GM06990 (cell line): ENCODE data around the gene EEF2K.

Experiments used
- DNase-seq: peaks from one replicate; pipeline ENCODE4 v3.0.0-alpha.2; 2011; ENCODE audit not compliant: insufficient read length; ENCODE audit errors: extremely low read depth
- H3K27me3 ChIP-seq: replicated peaks from 2 replicates; pipeline ENCODE4 v1.6.0; 2011; ENCODE audit warnings: low read length; ENCODE audit not compliant: control insufficient read depth, insufficient read depth
- H3K36me3 ChIP-seq: 2 replicates; pipeline ENCODE4 v1.5.1; 2011; ENCODE audit warnings: low read length; ENCODE audit not compliant: control insufficient read depth, insufficient read depth
- H3K4me3 ChIP-seq: replicated peaks from 2 replicates; pipeline ENCODE4 v1.5.1; 2011; ENCODE audit warnings: low read depth, mild to moderate bottlenecking, control low read depth, low read length
- TF ChIP-seq, protein P1 (sequence below): IDR thresholded peaks from 2 replicates; pipeline ENCODE4 v1.5.1; 2011; ENCODE audit warnings: low read length, control low read depth, mild to moderate bottlenecking, inconsistent platforms; ENCODE audit not compliant: insufficient read depth, poor library complexity, severe bottlenecking

Gene EEF2K

GRCh38 chr16:22325598-22326368 lies 119.7 kb downstream of the EEF2K start:
- no peak for DNase-seq
- no peak overlapping the region for H3K4me3 ChIP-seq
- TF ChIP-seq, protein P1, sequence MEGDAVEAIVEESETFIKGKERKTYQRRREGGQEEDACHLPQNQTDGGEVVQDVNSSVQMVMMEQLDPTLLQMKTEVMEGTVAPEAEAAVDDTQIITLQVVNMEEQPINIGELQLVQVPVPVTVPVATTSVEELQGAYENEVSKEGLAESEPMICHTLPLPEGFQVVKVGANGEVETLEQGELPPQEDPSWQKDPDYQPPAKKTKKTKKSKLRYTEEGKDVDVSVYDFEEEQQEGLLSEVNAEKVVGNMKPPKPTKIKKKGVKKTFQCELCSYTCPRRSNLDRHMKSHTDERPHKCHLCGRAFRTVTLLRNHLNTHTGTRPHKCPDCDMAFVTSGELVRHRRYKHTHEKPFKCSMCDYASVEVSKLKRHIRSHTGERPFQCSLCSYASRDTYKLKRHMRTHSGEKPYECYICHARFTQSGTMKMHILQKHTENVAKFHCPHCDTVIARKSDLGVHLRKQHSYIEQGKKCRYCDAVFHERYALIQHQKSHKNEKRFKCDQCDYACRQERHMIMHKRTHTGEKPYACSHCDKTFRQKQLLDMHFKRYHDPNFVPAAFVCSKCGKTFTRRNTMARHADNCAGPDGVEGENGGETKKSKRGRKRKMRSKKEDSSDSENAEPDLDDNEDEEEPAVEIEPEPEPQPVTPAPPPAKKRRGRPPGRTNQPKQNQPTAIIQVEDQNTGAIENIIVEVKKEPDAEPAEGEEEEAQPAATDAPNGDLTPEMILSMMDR: no peak
- H3K27me3 ChIP-seq: no peaks in the 10 kb centered on the region
- H3K36me3 ChIP-seq: peaks cover 41% of the 10 kb centered on the region

DNA sequence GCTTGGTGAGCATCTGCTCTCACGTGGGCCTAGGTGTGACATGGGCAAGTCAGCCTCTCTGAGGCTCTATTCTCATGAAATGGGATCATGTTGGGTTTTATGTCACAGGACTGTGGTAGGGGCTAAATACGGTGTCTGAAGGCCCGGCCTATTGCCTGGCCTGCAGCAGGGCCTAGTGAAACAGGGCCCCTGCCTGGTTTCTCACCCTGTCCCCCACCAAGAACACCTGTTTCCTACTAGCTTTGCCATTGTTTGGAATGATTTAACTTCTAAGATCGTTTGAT lies 120.2 kb downstream of the EEF2K start:
- Histone ChIP-seq H3K27me3 (no peaks in the 10 kb centered on the region), H3K36me3 (peaks cover 41% of the 10 kb centered on the region), H3K4me3 (no peak overlapping the region)
- DNase-seq: no peak
- TF ChIP-seq, protein P1: no peak

DNA sequence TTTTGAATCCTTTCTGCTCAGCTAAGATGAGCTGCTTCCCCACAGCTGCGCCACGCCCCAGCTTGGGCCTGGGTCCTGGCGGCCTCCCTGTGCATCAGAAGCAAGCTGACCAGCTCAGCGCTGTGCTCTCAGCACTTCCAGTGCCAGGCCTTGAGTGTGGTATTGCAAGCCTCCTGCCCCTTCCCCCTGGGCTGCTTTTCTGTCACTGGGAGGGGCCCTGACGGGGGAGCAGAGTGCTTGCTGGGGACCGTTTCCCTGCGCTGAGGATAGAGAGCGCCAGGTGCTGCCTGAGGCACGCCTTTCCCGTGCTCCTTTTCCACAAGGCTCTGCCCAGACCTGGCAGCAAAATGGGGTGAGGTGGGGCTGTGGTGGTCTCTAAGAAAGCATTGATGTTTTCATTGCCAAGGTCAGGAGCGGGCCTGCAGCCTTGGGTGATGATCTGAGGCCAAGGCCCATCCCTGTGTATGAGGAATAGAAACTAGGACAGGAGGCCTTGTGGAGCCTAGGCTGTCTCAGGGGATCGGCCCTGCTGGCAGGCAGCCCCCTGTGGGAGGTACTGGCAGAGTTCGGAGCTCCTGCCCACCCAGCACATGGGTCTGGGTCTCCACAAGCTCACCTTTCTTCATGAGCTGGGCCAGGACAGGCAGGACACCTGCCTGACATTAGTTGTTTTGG lies 120.8 kb downstream of the EEF2K start:
- Histone ChIP-seq H3K36me3 (peaks cover 37% of the 10 kb centered on the region), H3K27me3 (no peaks in the 10 kb centered on the region), H3K4me3 (no peak overlapping the region)
- no peak for DNase-seq
- TF ChIP-seq, protein P1: no peak

GRCh38 chr16:22327446-22327775 lies 121.3 kb downstream of the EEF2K start:
- TF ChIP-seq, protein P1: no peak
- Histone ChIP-seq H3K27me3 (no peaks in the 10 kb centered on the region), H3K4me3 (no peak overlapping the region), H3K36me3 (peaks cover 34% of the 10 kb centered on the region)
- DNase-seq: no peak

DNA sequence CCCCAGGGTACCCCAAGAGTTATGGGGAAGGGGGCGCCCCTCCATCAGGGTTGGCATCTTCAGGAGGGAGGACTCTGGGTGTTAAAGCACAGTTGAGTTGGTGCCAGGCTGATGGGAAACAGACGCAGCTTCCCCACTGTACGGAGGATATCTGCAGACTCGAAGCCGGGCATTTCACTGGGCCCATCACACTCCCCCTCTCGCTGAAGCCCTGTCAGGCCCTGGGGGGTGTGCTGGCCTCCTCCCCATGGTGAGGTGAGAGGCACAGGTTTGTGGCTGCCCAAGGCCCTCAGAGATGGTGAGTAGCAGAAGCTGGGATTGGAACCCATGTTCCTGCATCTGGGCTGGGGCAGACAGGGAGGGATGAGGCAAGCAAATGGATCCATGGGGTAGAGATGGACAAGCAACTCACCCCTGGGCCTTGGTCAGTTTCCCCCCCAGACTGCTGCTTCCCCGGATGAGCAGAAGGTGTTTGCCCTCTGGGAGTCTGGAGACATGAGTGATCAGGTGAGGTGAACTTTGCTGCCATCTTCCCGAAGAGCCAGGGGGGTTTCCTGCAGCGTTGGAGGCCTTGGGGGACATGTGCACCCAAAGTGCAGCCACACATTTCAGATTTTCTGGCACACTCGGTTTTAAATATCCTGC lies 122.1 kb downstream of the EEF2K start:
- TF ChIP-seq, protein P1: no peak
- no peaks in the 10 kb centered on the region for H3K27me3 ChIP-seq
- no peak for DNase-seq
- H3K4me3 ChIP-seq: no peak overlapping the region
- peaks cover 33% of the 10 kb centered on the region for H3K36me3 ChIP-seq
